NB4 (cell line): ENCODE measurements around the gene SLFN5.
"Not testable (repeated sequence)": the region's sequence is repeated elsewhere in the genome, so short reads cannot be mapped to it uniquely, and the experiment has no call there.

ENCODE experiments used
- CTCF ChIP-seq: IDR thresholded peaks from one replicate; pipeline ENCODE4 v1.5.1; 2012; ENCODE audit warnings: low read depth, low read length
- MAX ChIP-seq: IDR thresholded peaks from 2 replicates; pipeline ENCODE4 v1.6.1; 2011; ENCODE audit warnings: low read depth, low read length
- POLR2A ChIP-seq: IDR thresholded peaks from 2 replicates; pipeline ENCODE4 v1.6.1; 2011; ENCODE audit warnings: mild to moderate bottlenecking; ENCODE audit not compliant: insufficient read length; ENCODE audit errors: extremely low read depth

GRCh38 chr17:35278876-35279275 lies 36.0 kb downstream of the SLFN5 start:
- TF ChIP-seq CTCF, MAX, POLR2A: not testable (repeated sequence)
